ENCODE measurements around the gene SERGEF. TPM values are rescaled to one million over a fixed set of nuclear protein-coding genes. Genes with fewer than 3 reads are reported as not detected.

SERGEF gene
- total and polyA plus RNA-seq, 2 of the 13 experiments (the other 11 are each of a cell fraction or from before 2014, with no cell fraction given) = 54.5 to 114 TPM

- TF ChIP-seq PRDM15 (CRISPR knock-in tag; IDR thresholded peaks at IDR 0.05) (no peak), SRF (IDR thresholded peaks at IDR 0.05; ENCODE audit: low read depth, low read length) (no peak), HCFC1 (IDR thresholded peaks at IDR 0.05; ENCODE audit: low read depth, low read length) (no peak), KLF16 (CRISPR knock-in tag; IDR thresholded peaks at IDR 0.05) (no peak), ZNF724P (CRISPR knock-in tag; IDR thresholded peaks at IDR 0.05; ENCODE audit: borderline replicate concordance) (no peak), PCBP2 (optimal IDR thresholded peaks at IDR 0.05; ENCODE audit: low read depth, low read length, poor library complexity, severe bottlenecking) (no peak), ZNF740 (CRISPR knock-in tag; IDR thresholded peaks at IDR 0.05) (no peak), MAF1 (CRISPR knock-in tag; IDR thresholded peaks at IDR 0.05; ENCODE audit: borderline replicate concordance) (no peak), SP4 (CRISPR knock-in tag; IDR thresholded peaks at IDR 0.05) (no peak), KLF12 (CRISPR knock-in tag; IDR thresholded peaks at IDR 0.05; ENCODE audit: borderline replicate concordance) (no peak), SMYD3 (CRISPR knock-in tag; IDR thresholded peaks at IDR 0.05) (no peak), ZNF557 (CRISPR knock-in tag; IDR thresholded peaks at IDR 0.05) (no peak), HNF4A (CRISPR knock-in tag; IDR thresholded peaks at IDR 0.05) (no peak), AGO2 (optimal IDR thresholded peaks at IDR 0.05; ENCODE audit: low read depth, low read length) (no peak), PAXIP1 (CRISPR knock-in tag; conservative IDR thresholded peaks at IDR 0.05) (no peak), ZSCAN25 (CRISPR knock-in tag; IDR thresholded peaks at IDR 0.05) (no peak)
- TF ChIP-seq, protein P1, sequence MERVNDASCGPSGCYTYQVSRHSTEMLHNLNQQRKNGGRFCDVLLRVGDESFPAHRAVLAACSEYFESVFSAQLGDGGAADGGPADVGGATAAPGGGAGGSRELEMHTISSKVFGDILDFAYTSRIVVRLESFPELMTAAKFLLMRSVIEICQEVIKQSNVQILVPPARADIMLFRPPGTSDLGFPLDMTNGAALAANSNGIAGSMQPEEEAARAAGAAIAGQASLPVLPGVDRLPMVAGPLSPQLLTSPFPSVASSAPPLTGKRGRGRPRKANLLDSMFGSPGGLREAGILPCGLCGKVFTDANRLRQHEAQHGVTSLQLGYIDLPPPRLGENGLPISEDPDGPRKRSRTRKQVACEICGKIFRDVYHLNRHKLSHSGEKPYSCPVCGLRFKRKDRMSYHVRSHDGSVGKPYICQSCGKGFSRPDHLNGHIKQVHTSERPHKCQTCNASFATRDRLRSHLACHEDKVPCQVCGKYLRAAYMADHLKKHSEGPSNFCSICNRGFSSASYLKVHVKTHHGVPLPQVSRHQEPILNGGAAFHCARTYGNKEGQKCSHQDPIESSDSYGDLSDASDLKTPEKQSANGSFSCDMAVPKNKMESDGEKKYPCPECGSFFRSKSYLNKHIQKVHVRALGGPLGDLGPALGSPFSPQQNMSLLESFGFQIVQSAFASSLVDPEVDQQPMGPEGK (CRISPR knock-in tag; IDR thresholded peaks at IDR 0.05) = no peak
- TF ChIP-seq, protein P2, sequence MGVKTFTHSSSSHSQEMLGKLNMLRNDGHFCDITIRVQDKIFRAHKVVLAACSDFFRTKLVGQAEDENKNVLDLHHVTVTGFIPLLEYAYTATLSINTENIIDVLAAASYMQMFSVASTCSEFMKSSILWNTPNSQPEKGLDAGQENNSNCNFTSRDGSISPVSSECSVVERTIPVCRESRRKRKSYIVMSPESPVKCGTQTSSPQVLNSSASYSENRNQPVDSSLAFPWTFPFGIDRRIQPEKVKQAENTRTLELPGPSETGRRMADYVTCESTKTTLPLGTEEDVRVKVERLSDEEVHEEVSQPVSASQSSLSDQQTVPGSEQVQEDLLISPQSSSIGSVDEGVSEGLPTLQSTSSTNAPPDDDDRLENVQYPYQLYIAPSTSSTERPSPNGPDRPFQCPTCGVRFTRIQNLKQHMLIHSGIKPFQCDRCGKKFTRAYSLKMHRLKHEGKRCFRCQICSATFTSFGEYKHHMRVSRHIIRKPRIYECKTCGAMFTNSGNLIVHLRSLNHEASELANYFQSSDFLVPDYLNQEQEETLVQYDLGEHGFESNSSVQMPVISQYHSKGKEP (CRISPR knock-in tag; IDR thresholded peaks at IDR 0.05) = no peak
These were observed 252.5 kb downstream of the SERGEF start (continued) for GRCh38 chr11:17760102-17761029.
